Measurements from ENCODE around the gene SCN8A.
A peak's percentile ranks its signal among the peaks of the same experiment; 100 is the strongest.

SCN8A gene

DNA sequence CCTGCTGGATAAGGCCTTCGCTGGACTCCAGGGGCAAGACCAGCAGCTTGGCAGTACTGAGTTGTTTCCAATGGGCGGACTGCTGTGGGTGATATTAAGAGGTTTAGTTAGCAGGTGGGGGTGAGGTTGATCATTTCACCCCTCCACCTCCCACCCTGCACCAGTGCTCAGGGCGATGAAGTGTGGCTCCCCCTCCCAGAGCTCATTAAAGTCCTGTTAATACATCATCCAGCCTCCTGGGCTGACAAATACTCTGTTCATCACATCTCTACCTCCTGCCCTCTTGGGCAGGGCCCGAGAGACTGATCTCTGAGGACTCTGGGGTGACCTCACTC, 259.9 kb downstream of the SCN8A start:
- DNase-seq: no peak
- no peaks in the 10 kb centered on the region for H3K36me3 ChIP-seq (replicated peaks)
- H3K4me3 ChIP-seq (ENCODE audit: low read depth, low read length): no peak overlapping the region
- H3K27me3 ChIP-seq (replicated peaks): peaks cover 42% of the 10 kb centered on the region
- TF ChIP-seq, protein P1, sequence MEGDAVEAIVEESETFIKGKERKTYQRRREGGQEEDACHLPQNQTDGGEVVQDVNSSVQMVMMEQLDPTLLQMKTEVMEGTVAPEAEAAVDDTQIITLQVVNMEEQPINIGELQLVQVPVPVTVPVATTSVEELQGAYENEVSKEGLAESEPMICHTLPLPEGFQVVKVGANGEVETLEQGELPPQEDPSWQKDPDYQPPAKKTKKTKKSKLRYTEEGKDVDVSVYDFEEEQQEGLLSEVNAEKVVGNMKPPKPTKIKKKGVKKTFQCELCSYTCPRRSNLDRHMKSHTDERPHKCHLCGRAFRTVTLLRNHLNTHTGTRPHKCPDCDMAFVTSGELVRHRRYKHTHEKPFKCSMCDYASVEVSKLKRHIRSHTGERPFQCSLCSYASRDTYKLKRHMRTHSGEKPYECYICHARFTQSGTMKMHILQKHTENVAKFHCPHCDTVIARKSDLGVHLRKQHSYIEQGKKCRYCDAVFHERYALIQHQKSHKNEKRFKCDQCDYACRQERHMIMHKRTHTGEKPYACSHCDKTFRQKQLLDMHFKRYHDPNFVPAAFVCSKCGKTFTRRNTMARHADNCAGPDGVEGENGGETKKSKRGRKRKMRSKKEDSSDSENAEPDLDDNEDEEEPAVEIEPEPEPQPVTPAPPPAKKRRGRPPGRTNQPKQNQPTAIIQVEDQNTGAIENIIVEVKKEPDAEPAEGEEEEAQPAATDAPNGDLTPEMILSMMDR (IDR thresholded peaks at IDR 0.05; ENCODE audit: low read depth, low read length, missing control alignments): no peak
- in situ Hi-C loops (cut with HindIII; ENCODE audit: low pct_ligation_motif_present, low sequenced_read_pairs): no loop called here
- H3K27ac ChIP-seq: no peak overlapping the region

DNA sequence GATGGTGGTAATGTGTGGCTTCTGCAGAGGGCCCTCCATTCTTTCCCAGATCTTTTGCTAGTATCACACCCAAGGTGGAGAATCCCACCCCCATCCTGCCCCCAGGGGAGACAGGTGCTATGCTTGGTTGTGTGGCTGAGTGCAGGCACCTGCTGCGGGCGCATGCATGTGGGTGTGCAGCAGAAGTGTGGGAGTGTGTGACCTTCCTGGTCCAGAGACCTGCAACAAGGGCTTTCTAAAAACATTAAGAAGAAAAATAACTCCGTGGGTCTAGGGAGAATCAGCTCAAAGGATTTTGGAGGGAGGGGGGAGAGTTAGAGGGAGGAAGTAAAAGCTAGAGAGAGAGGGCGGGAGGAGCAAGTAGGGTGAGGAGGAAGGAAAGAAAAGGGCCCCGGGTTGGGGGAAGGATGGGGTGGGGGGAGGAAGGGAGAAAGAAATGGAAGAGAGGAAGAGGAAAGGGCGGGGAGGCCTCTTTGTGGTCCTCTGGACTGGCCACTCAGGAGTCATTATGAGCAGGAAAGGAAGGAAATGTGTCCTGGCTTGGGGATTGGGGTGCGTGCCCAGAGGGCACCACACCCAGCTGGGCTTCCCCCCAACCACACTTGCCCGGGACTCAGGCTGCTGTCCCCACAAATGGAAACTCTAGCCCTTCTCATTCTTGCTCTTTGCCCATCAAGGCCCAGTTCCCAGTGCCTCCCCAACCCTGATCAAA, 260.5 kb downstream of the SCN8A start:
- Histone ChIP-seq H3K27ac (no peak overlapping the region), H3K4me3 (ENCODE audit: low read depth, low read length) (no peak overlapping the region), H3K36me3 (replicated peaks) (no peaks in the 10 kb centered on the region), H3K27me3 (replicated peaks) (peaks cover 43% of the 10 kb centered on the region)
- DNase-seq: no peak
- in situ Hi-C loops (cut with HindIII; ENCODE audit: low pct_ligation_motif_present, low sequenced_read_pairs): no loop called here
- TF ChIP-seq, protein P1 (IDR thresholded peaks at IDR 0.05; ENCODE audit: low read depth, low read length, missing control alignments): no peak

DNA sequence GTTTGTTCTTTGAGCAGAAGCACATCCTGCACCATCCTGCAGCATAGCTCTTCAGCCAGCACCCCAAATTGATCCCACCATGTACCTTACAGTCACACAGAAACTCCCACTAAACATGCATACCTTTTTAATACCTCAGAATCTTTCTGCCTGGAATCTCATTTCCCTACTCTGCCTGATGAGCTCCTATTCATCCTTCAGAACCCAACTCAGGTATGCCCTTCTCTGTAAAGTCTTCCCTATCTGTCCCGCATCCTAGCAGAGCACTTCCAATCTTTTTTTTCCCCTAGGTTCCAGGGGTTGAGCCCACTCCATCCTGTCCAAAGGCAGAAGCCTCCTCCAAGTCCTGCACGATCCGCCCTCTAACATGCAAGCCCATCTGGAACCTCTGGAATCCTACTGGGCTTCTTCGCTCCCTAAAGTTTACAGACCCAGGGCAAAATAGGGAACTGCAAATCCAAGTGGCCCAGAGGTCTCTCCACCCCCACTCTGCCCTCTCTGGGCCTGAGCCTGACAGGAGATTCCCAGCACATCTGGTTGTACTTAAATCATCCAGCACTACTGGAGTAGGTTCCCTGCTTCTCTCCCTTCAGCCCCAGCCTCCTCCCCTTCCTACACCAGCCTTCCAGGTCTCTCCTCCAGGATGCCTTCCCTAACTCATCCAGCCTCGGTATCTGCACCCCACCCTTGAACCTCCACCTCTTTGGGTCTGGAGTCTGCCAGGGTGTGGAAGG, 261.5 kb downstream of the SCN8A start:
- no peak for DNase-seq
- Histone ChIP-seq H3K36me3 (replicated peaks) (no peaks in the 10 kb centered on the region), H3K27me3 (replicated peaks) (peaks cover 36% of the 10 kb centered on the region), H3K4me3 (ENCODE audit: low read depth, low read length) (no peak overlapping the region), H3K27ac (no peak overlapping the region)
- TF ChIP-seq, protein P1 (IDR thresholded peaks at IDR 0.05; ENCODE audit: low read depth, low read length, missing control alignments): no peak
- in situ Hi-C loops (cut with HindIII; ENCODE audit: low pct_ligation_motif_present, low sequenced_read_pairs): no loop called here

DNA sequence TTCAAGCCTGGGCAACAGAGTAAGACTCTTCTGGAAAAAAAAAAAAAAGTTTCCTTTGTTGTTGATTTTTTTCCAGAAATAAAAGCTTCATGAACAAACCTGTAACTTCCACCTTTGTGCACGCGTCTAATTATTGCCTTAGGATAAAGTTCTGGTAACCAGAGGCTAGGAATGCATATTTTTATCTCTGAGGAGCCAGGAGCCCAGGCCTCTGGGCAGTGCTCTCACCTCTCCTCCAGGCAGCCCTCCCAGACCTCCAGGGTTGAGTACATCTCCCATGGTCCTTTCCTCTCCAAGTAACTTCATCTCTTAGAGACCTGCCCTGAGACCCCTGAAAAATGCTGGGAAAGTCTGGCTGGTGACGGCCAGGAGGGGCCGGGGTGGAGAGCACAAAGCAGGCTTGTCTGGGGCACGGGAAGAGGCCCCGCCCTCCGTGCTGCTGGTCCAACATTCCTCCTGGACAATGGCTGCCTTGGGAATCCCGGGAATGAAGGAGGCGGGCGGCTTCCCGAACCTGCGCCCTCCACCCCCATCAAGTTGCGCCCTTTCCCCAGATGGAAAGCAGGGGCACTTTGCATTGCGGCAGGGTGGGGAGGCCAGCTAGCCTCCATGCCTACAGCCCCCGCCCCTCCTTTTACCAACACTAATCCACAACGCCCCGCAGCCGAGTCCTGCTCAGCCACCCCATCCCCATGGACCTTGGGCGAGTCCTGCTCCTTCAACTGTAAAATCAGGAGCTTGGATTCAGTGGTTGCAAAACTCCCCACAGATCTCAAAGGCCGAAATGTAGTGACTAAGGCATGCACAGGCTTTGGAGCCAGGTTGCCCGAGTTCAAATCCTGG, 264.8 kb downstream of the SCN8A start:
- Histone ChIP-seq H3K27ac (no peak overlapping the region), H3K36me3 (replicated peaks) (no peaks in the 10 kb centered on the region), H3K27me3 (replicated peaks) (peaks cover 15% of the 10 kb centered on the region), H3K4me3 (ENCODE audit: low read depth, low read length) (peak overlapping the region; percentile 48)
- in situ Hi-C loops (cut with HindIII; ENCODE audit: low pct_ligation_motif_present, low sequenced_read_pairs): no loop called here
- TF ChIP-seq, protein P1 (IDR thresholded peaks at IDR 0.05; ENCODE audit: low read depth, low read length, missing control alignments): no peak
- DNase-seq: no peak

DNA sequence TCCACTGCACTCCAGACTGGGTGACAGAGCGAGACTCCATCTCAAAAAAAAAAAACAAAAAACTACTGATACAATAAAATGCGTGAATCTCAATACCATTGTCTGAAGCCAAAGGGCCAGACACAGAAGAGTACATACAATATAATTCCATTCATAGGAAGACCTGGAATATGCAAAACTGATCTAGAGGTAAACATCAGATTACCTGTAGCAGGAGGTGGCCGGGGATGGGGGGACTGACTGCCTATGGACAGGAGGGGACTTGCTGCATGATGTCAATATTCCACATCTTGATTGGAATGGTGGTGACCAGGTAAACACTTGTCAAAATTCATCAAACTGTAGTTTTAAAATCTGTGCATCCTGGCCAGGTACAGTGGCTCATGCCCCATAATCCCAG, 270.0 kb downstream of the SCN8A start:
- no peak for DNase-seq
- TF ChIP-seq, protein P1 (IDR thresholded peaks at IDR 0.05; ENCODE audit: low read depth, low read length, missing control alignments): no peak
- Histone ChIP-seq H3K4me3 (ENCODE audit: low read depth, low read length) (no peak overlapping the region), H3K36me3 (replicated peaks) (no peaks in the 10 kb centered on the region), H3K27me3 (replicated peaks) (peaks cover 24% of the 10 kb centered on the region), H3K27ac (no peak overlapping the region)
- in situ Hi-C loops (cut with HindIII; ENCODE audit: low pct_ligation_motif_present, low sequenced_read_pairs): no loop called here

Data from brain microvascular endothelial cell (primary cell).